Esophagus mucosa (tissue), 1 donor: ENCODE results near the gene ITGAD. TPM values are rescaled to one million over a fixed set of nuclear protein-coding genes. Genes with fewer than 3 reads are reported as not detected.
"Not testable (repeated sequence)": the region's sequence is repeated elsewhere in the genome, so short reads cannot be mapped to it uniquely, and the experiment has no call there.

Experiments
- ATAC-seq: fragments of 200-7000 bp; cut with Tn5 transposase; one replicate; pipeline ENCODE4 v1.9.1; 2020
- total RNA-seq: library from RNA; stranded (reverse); gene quantifications from one replicate; pipeline ENCODE4 v1.2.4, GENCODE V29; 2023
- donor health status: DM: yes; HTN: yes; CAD: no.

ITGAD gene
- total RNA-seq, 1 donor from 2014 or later: not detected

- no peak for ATAC-seq
Observed at GRCh38 chr16:31430380-31431052, 37.4 kb downstream of the ITGAD start.

DNA sequence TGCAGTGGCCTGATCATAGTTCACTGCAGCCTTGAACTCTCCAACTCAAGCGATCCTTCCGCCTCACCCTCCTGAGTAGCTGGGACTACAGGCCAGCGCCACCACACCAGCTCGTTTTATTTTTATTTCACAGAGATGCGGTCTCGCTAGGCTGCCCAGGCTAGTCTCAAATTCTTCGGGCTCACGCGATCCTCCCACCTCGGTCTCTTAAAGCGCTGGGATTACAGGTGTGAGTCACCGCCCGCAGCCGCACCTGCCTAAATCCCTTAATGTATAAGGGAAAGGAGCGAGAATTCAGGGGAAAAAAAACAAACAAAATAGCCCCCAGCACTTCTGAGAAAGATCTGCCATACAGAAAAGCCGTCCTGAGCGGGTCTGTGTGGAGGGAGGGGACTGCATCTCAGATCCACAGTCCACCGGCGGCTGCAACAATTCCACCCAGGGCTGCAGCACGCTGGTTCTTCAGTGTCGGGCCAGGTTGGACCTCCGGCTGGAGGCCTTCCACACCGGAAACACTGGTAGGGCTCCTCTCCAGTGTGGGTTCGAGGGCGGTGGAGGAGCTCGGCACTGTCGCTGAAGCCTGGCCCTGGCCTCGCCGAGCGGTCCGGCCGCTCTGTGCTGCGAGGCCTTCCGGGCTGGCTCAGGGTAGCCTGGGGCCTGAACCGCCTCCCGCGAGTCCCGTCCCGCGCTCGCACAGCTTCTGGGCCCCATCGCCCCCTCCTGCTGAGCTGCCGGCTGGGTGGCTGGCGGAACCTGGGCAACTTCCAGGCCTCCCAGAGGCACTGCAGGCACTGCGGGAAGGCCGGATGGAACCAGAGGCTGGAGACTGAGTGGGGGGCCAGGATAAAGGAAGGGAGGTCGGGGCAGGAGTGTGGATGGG is 42.4 kb downstream of the ITGAD start:
- ATAC-seq: peak; percentile 87

GRCh38 chr16:31436221-31437045 is 43.3 kb downstream of the ITGAD start:
- peak; percentile 7 for ATAC-seq

- ATAC-seq: no peak
Observed at GRCh38 chr16:31438414-31438813, 45.3 kb downstream of the ITGAD start.

DNA sequence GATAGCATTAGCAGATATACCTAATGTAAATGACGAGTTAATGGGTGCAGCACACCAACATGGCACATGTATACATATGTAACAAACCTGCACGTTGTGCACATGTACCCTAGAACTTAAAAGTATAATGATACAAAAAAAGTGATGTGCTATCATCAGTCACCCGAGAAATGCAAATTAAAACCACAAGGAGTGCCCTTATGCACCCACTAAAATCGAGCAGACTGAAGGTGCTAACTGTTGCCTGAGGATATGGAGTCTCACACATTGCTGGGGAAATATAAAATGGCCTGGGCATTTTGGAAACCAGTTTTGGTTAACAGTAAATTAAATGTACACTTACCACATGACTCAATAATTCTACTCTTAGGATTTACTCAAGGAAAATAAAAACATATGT is 45.9 kb downstream of the ITGAD start:
- ATAC-seq: not testable (repeated sequence)

- no peak for ATAC-seq
Observed at GRCh38 chr16:31439519-31439918, 46.4 kb downstream of the ITGAD start.

GRCh38 chr16:31440516-31441184 is 47.5 kb downstream of the ITGAD start:
- no peak for ATAC-seq

- ATAC-seq: no peak
Observed at GRCh38 chr16:31441956-31442355, 48.8 kb downstream of the ITGAD start.

- ATAC-seq: not testable (repeated sequence)
Observed at GRCh38 chr16:31445931-31446330, 52.8 kb downstream of the ITGAD start.

GRCh38 chr16:31451201-31451600 is 58.1 kb downstream of the ITGAD start:
- ATAC-seq: no peak

- ATAC-seq: peak; percentile 70
Observed at GRCh38 chr16:31451681-31452351, 58.7 kb downstream of the ITGAD start.

DNA sequence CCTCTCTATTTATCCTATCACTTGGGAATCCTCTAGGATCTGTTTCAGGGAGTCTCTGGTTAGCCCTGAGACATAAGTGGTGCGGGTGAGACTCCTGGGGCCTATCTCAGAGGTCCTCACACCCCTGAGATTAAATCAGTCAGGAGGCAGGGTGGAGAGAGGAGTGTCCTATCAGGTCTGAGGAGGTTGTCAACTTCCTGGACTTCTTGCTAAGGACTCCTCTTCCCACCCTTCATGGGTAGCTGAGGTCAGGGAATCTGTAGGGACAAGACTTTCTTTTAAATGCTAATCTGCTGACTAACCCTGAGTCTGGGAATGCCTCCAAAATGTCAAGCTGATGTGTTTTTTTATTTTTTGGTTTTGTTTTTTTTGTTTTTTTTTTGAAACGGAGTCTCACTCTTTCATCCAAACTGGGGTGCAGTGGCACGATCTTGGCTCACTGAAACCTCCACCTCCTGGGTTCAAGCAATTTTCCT is 59.5 kb downstream of the ITGAD start:
- ATAC-seq: peak; percentile 75

GRCh38 chr16:31453255-31454204 is 60.4 kb downstream of the ITGAD start:
- peak; percentile 67 for ATAC-seq

DNA sequence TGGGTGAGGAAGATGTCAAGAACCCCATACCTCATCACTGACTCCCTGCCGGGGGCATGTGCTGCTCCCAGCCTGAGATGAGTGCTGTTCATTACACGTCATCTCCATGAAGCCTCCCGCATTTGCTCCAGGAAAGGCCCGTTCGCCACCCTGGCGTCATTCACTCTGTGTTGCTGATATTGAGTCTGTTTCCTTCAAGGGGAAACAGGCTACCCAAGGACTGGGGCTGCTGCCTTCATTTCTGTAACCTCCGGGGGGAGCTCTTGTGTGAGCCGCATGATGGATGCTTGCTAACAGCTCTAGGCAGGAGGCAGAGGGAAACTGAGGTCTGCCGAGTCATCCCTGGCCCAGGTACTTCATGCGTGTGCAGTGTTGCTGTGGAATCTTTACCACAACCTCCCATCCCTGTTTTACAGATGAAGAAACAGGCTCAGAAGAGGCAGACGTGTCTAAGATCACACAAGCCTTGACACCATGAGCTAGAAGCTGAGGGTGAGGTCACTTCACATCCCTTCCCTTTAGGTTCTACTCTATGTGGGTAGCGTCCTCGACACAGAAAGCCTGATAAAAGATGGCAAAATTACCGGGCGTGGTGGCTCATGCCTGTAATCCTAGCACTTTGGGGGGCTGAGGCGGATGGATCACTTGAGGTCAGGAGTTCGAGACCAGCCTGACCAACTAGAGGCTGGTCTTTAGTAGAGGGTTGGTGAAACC is 62.6 kb downstream of the ITGAD start:
- no peak for ATAC-seq

DNA sequence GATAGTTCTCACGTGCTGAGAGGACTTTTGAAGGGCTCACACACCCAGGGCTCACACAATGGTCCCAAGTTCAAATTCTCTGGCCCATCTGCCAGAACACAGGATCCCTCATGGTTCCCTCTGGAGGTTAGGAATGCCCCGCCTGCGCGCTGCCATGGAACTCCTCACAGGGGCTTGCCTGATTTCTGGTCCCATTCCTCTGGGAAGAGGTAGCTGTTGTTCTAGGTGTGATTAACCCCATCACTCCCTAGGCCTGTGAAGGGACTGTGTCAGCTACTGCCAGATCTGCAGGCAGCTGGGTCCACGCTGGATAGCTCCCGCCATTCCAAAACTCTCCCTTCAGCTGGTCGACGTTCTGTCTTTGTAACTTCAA is 63.8 kb downstream of the ITGAD start:
- no peak for ATAC-seq

- ATAC-seq: peak; percentile 12
Observed at GRCh38 chr16:31458073-31458843, 65.1 kb downstream of the ITGAD start.

GRCh38 chr16:31458844-31459686 is 65.9 kb downstream of the ITGAD start, which contains the start of gene ARMC5:
Gene ARMC5 (plus strand): TSS chr16:31459501. CDS start chr16:31459525, 24 bp downstream.
- peak; percentile 85 for ATAC-seq
